PC-9 (cell line): ENCODE data around the gene RAB22A.

Experiments used
- CTCF ChIP-seq: fragments of 200-600 bp; sonication (generic); conservative IDR thresholded peaks from 2 replicates; pipeline ENCODE4 v1.6.1; 2017; ENCODE audit warnings: mixed run types, antibody characterized with exemption, mild to moderate bottlenecking, moderate library complexity
- EZH2 ChIP-seq: fragments of 200-600 bp; sonication (generic); IDR thresholded peaks from 2 replicates; pipeline ENCODE4 v1.8.0; 2017; ENCODE audit warnings: antibody characterized with exemption, low read depth

GRCh38 chr20:58416835-58417234, 107.3 kb downstream of the RAB22A start:
- TF ChIP-seq CTCF (no peak), EZH2 (no peak)
